ENCODE data around the gene CHCHD10. TPM values are rescaled to one million over a fixed set of nuclear protein-coding genes. Genes with fewer than 3 reads are reported as not detected.
A peak's percentile ranks its signal among the peaks of the same experiment; 100 is the strongest.

The CHCHD10 gene
- 10 to 100 TPM; 44.7 to 45.9 TPM for total RNA-seq
- 10 to 100 TPM; 16.3 to 33.1 TPM for polyA plus RNA-seq

DNA sequence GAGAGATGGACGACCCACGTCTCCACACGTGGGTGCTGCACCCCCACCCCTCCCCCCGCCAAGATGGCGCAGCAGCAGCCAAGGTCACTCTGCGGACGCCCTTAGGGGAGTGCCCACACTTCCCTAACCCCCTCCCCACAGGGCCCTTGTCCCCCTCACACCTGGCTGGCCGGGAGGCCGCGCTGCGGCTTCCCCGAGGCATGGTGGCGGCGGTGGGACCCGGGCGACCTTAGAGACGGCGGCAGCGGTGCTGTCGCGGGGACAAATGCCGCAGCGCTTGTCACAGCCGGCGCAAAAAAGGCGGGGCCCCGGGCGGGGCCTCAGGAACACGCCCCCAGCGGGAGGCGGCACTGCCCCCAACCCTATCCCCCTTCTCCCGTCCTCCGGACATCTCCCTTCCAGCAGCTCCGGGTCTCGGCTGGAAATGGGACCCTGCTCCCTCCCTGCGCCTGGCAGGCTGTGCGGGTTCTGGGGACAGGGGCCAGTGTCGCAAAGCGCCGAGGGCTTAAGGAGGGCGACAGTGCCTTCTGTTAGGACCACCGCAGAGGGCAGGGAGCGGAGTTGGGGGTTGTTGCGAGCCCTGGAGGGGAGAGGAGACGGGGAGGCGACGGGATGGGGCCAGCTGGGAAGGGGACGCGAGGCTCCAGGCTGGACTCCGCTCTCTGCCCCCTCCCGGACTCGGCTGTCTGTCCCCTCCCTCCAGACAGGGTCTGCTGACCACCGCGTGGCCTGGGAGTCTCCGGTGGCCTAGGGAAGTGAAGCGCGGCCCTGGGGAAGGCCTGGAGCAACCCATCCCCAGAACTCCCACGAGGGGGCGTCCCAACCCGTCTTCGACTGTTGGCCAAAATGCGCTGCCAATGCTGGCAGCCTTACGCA lies at the start of gene CHCHD10:
Gene CHCHD10 (minus strand): TSS at position 300 of the 876 bp plus-strand sequence. CDS start 98 bp downstream, at position 202.
- Histone ChIP-seq H3K36me3 (ENCODE audit: insufficient read depth, low read length) (peaks cover 7% of the 10 kb centered on the region), H3K4me3 (ENCODE audit: low read length in 2 of 2) (peak within 1 kb of the TSS; percentile 65 to 82), H3K27ac (ENCODE audit: low read depth, low read length) (peak within 1 kb of the TSS; percentile 63), H3K9me3 (ENCODE audit: control insufficient read depth in 1 of 2, low read length in 2 of 2) (no peaks in the 10 kb centered on the region), H3K4me1 (ENCODE audit: insufficient read depth, low read length) (peaks cover 44% of the 10 kb centered on the region), H3K27me3 (ENCODE audit: insufficient read depth, low read length) (no peaks in the 10 kb centered on the region)
- H3K4me3 Mint-ChIP-seq: peak within 1 kb of the TSS; percentile 77 to 90 (median 84)
- H3K4me1 Mint-ChIP-seq: peaks cover 7 to 45% (median 28%) of the 10 kb centered on the region in 4 donors
- peak within 1 kb of the TSS in 6 of 7 donors; percentile 9 to 88 (median 49) for H3K27ac Mint-ChIP-seq
- POLR2A ChIA-PET (ENCODE audit: partially characterized antibody): interaction anchor here (1.0 to 1.7 kb wide), 7 partner anchors 10 to 127 kb away, joined by 3 to 9 read pairs (median 3); partner anchors contain the start of genes MIF, SLC2A11 and ZNF70
- DNase-seq: peak; percentile 70 to 76 (median 73)
- CTCF ChIA-PET (ENCODE audit: partially characterized antibody): interaction anchor here (2.1 kb wide), 1 partner anchor 89 kb away, joined by 9 read pairs; the partner anchor contains the start of gene SLC2A11
- no peaks in the 10 kb centered on the region for H3K27me3 Mint-ChIP-seq
- no peaks in the 10 kb centered on the region for H3K36me3 Mint-ChIP-seq
- H3K9me3 Mint-ChIP-seq: no peaks in the 10 kb centered on the region
- intact Hi-C loops (cut with micrococcal nuclease): loop anchor here (1.0 to 5.0 kb wide), 2 partner anchors 17 to 71 kb away; partner anchors contain the start of gene ZNF70

GRCh38 chr22:23817146-23817545 lies 49.4 kb upstream of the CHCHD10 start:
- no peaks in the 10 kb centered on the region for H3K27me3 Mint-ChIP-seq
- Histone ChIP-seq H3K4me3 (ENCODE audit: low read length in 2 of 2) (no peak overlapping the region), H3K4me1 (ENCODE audit: insufficient read depth, low read length) (no peaks in the 10 kb centered on the region), H3K9me3 (ENCODE audit: control insufficient read depth in 1 of 2, low read length in 2 of 2) (no peaks in the 10 kb centered on the region), H3K27ac (ENCODE audit: low read depth, low read length) (no peak overlapping the region), H3K36me3 (ENCODE audit: insufficient read depth, low read length) (peaks cover 35% of the 10 kb centered on the region), H3K27me3 (ENCODE audit: insufficient read depth, low read length) (no peaks in the 10 kb centered on the region)
- peaks cover 37 to 65% of the 10 kb centered on the region in 2 donors for H3K36me3 Mint-ChIP-seq
- H3K4me1 Mint-ChIP-seq: peaks cover 0 to 2% (median 0%) of the 10 kb centered on the region in 4 donors
- intact Hi-C loops (cut with micrococcal nuclease): no loop called here
- no peaks in the 10 kb centered on the region for H3K9me3 Mint-ChIP-seq
- ChIA-PET CTCF (ENCODE audit: partially characterized antibody) (no interaction called here), POLR2A (ENCODE audit: partially characterized antibody) (no interaction called here)
- no peak for DNase-seq
- H3K27ac Mint-ChIP-seq: peak overlapping the region in 1 of 7 donors; percentile 48
- no peak overlapping the region for H3K4me3 Mint-ChIP-seq

DNA sequence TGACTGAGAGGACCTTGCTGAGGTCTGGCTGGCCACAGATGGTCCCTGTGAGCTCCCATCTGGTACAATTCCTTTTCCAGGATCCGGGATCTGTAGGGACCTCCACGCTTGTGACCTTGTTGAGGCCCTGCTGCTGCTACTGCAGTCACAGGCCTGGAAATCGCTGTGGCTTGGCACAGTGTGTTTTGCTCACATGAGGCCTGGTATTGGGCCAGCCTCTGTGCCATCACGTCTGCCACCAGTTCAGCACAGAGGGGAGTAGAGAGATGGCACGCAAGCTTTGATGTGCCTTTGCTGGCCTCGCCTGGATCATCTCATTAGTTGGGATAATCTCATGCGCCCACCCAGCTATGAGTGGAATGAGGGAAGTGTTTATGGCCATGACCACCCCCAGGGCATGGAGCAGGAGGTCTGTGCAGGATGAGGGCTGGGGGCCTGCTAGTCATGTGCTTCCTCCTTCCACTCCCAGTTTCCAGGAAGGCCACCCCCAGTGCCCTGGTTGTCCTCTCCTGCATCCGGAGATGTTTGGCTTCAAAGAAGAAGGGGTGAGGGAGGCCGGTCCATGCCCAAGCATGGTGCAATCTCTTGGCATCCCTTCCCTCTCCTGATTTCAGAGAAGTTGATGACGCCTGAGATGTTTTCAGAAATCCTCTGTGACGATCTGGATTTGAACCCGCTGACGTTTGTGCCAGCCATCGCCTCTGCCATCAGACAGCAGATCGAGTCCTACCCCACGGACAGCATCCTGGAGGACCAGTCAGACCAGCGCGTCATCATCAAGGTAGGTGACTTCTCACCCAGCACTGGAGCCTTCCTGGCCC lies 48.6 kb upstream of the CHCHD10 start:
- Mint-ChIP-seq H3K9me3 (no peaks in the 10 kb centered on the region), H3K36me3 (peaks cover 41 to 63% of the 10 kb centered on the region in 2 donors), H3K27ac (no peak overlapping the region), H3K4me1 (peaks cover 0 to 3% (median 0%) of the 10 kb centered on the region in 4 donors), H3K4me3 (no peak overlapping the region), H3K27me3 (no peaks in the 10 kb centered on the region)
- peaks cover 29% of the 10 kb centered on the region for H3K36me3 ChIP-seq (ENCODE audit: insufficient read depth, low read length)
- no peaks in the 10 kb centered on the region for H3K27me3 ChIP-seq (ENCODE audit: insufficient read depth, low read length)
- ChIA-PET POLR2A (ENCODE audit: partially characterized antibody) (no interaction called here), CTCF (ENCODE audit: partially characterized antibody) (no interaction called here)
- no peak overlapping the region for H3K4me3 ChIP-seq (ENCODE audit: low read length in 2 of 2)
- no peaks in the 10 kb centered on the region for H3K9me3 ChIP-seq (ENCODE audit: control insufficient read depth in 1 of 2, low read length in 2 of 2)
- no peaks in the 10 kb centered on the region for H3K4me1 ChIP-seq (ENCODE audit: insufficient read depth, low read length)
- no peak overlapping the region for H3K27ac ChIP-seq (ENCODE audit: low read depth, low read length)
- DNase-seq: no peak
- intact Hi-C loops (cut with micrococcal nuclease): no loop called here

- Mint-ChIP-seq H3K4me3 (no peak overlapping the region), H3K36me3 (peaks cover 40 to 58% of the 10 kb centered on the region in 2 donors), H3K27me3 (no peaks in the 10 kb centered on the region), H3K9me3 (no peaks in the 10 kb centered on the region), H3K4me1 (peaks cover 0 to 3% (median 0%) of the 10 kb centered on the region in 4 donors), H3K27ac (no peak overlapping the region)
- no peak for DNase-seq
- Histone ChIP-seq H3K9me3 (ENCODE audit: control insufficient read depth in 1 of 2, low read length in 2 of 2) (no peaks in the 10 kb centered on the region), H3K4me1 (ENCODE audit: insufficient read depth, low read length) (no peaks in the 10 kb centered on the region), H3K27me3 (ENCODE audit: insufficient read depth, low read length) (no peaks in the 10 kb centered on the region), H3K4me3 (ENCODE audit: low read length in 2 of 2) (no peak overlapping the region), H3K36me3 (ENCODE audit: insufficient read depth, low read length) (peaks cover 22% of the 10 kb centered on the region), H3K27ac (ENCODE audit: low read depth, low read length) (no peak overlapping the region)
- intact Hi-C loops (cut with micrococcal nuclease): no loop called here
- ChIA-PET POLR2A (ENCODE audit: partially characterized antibody) (no interaction called here), CTCF (ENCODE audit: partially characterized antibody) (no interaction called here)
These were observed 47.9 kb upstream of the CHCHD10 start for GRCh38 chr22:23815541-23816155.

- Mint-ChIP-seq H3K27me3 (no peaks in the 10 kb centered on the region), H3K36me3 (peaks cover 37 to 40% of the 10 kb centered on the region in 2 donors), H3K4me1 (peaks cover 0 to 2% (median 0%) of the 10 kb centered on the region in 4 donors), H3K9me3 (no peaks in the 10 kb centered on the region), H3K27ac (no peak overlapping the region), H3K4me3 (no peak overlapping the region)
- Histone ChIP-seq H3K9me3 (ENCODE audit: control insufficient read depth in 1 of 2, low read length in 2 of 2) (no peaks in the 10 kb centered on the region), H3K27me3 (ENCODE audit: insufficient read depth, low read length) (no peaks in the 10 kb centered on the region), H3K27ac (ENCODE audit: low read depth, low read length) (no peak overlapping the region), H3K4me3 (ENCODE audit: low read length in 2 of 2) (no peak overlapping the region), H3K36me3 (ENCODE audit: insufficient read depth, low read length) (peaks cover 12% of the 10 kb centered on the region), H3K4me1 (ENCODE audit: insufficient read depth, low read length) (no peaks in the 10 kb centered on the region)
- POLR2A ChIA-PET (ENCODE audit: partially characterized antibody): no interaction called here
- no peak for DNase-seq
- CTCF ChIA-PET (ENCODE audit: partially characterized antibody): no interaction called here
- intact Hi-C loops (cut with micrococcal nuclease): no loop called here
These were observed 44.6 kb upstream of the CHCHD10 start for GRCh38 chr22:23812378-23812777.

DNA sequence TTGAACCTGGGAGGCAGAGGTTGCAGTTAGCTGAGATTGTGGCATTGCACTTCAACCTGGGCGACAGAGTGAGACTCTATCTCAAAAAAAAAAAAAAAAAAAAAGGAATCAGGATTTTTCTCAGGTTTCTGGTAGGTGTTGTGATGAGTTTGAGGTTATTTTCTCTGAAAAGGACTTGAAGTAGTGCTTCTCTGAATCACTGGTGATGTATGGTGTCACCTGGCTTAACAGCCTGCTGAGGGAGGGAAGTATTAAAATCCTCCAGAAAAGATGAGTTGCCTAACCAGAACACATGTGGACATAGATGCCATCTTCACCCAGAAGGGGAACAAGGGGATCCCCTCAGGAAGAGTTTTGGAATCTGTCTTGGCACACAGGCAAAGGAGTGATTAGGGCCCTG lies 39.1 kb upstream of the CHCHD10 start:
- H3K27ac Mint-ChIP-seq: peak overlapping the region in 2 of 7 donors; percentile 0 to 22
- no peak overlapping the region for H3K4me3 ChIP-seq (ENCODE audit: low read length in 2 of 2)

More for the DNA sequence above, 39.1 kb upstream of the CHCHD10 start:
- Mint-ChIP-seq H3K9me3 (no peaks in the 10 kb centered on the region), H3K36me3 (peaks cover 50 to 52% of the 10 kb centered on the region in 2 donors), H3K4me3 (no peak overlapping the region), H3K4me1 (peaks cover 0 to 2% (median 0%) of the 10 kb centered on the region in 4 donors), H3K27me3 (no peaks in the 10 kb centered on the region)
- Histone ChIP-seq H3K36me3 (ENCODE audit: insufficient read depth, low read length) (peaks cover 43% of the 10 kb centered on the region), H3K4me1 (ENCODE audit: insufficient read depth, low read length) (no peaks in the 10 kb centered on the region), H3K9me3 (ENCODE audit: control insufficient read depth in 1 of 2, low read length in 2 of 2) (no peaks in the 10 kb centered on the region), H3K27ac (ENCODE audit: low read depth, low read length) (no peak overlapping the region), H3K27me3 (ENCODE audit: insufficient read depth, low read length) (no peaks in the 10 kb centered on the region)
- ChIA-PET CTCF (ENCODE audit: partially characterized antibody) (no interaction called here), POLR2A (ENCODE audit: partially characterized antibody) (no interaction called here)
- intact Hi-C loops (cut with micrococcal nuclease): no loop called here
- no peak for DNase-seq

Measured in CD4-positive, alpha-beta memory T cell (primary cell).